PC-9 (cell line): ENCODE results near the gene AK5.

ENCODE experiments used
- EZH2 ChIP-seq: fragments of 200-600 bp; sonication (generic); IDR thresholded peaks from 2 replicates; pipeline ENCODE4 v1.8.0; 2017; ENCODE audit warnings: antibody characterized with exemption, low read depth
- TF ChIP-seq, protein P1 (sequence below): fragments of 200-600 bp; sonication (generic); conservative IDR thresholded peaks from 2 replicates; pipeline ENCODE4 v1.6.1; 2017; ENCODE audit warnings: mixed run types, antibody characterized with exemption, mild to moderate bottlenecking, moderate library complexity

DNA sequence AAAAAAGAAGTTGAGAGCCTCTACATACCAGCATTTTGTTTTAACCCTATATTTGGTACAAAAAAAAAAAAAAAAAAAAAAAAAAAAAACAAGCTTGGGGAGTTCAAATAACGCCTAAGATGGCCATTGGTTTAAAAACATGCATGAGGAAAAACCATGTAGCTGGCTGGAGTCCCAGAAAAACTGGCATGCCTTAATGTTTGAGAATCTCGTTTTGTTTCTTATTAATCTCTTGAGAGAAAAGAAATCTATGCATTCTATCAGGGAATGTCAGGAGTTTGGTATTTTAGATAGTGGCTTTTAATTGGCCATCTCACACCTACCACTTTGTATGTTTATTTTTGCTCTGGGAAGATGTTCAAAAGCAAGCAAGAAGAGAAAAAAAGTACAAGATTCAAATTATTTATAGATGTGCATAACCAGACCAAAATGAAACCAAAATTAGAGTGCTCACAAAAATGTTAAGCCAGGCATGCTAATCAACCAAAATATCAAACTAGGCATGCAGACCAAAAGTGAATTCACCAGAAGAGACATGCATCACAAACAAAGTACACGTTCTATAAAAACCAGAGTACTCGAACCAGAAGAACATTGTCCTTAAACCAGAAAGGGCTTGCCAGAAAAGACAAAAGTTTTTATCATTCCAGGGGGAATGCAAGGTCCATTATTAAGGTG is 156.6 kb downstream of the AK5 start:
- TF ChIP-seq, protein P1, sequence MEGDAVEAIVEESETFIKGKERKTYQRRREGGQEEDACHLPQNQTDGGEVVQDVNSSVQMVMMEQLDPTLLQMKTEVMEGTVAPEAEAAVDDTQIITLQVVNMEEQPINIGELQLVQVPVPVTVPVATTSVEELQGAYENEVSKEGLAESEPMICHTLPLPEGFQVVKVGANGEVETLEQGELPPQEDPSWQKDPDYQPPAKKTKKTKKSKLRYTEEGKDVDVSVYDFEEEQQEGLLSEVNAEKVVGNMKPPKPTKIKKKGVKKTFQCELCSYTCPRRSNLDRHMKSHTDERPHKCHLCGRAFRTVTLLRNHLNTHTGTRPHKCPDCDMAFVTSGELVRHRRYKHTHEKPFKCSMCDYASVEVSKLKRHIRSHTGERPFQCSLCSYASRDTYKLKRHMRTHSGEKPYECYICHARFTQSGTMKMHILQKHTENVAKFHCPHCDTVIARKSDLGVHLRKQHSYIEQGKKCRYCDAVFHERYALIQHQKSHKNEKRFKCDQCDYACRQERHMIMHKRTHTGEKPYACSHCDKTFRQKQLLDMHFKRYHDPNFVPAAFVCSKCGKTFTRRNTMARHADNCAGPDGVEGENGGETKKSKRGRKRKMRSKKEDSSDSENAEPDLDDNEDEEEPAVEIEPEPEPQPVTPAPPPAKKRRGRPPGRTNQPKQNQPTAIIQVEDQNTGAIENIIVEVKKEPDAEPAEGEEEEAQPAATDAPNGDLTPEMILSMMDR, result no peak
- no peak for TF ChIP-seq EZH2
